Forelimb muscle (tissue), 1 donor: ENCODE measurements around the gene RCOR1. TPM values are rescaled to one million over a fixed set of nuclear protein-coding genes. Genes with fewer than 3 reads are reported as not detected.
"Not testable (repeated sequence)": the region's sequence is repeated elsewhere in the genome, so short reads cannot be mapped to it uniquely, and the experiment has no call there.

Experiments used
- DNase-seq: peaks from one replicate; pipeline ENCODE4 v3.0.0-alpha.2; 2013; ENCODE audit warnings: low read depth
- polyA plus RNA-seq: library from polyadenylated mRNA; unstranded; fragments of 120-200 nt; gene quantifications from one replicate; pipeline ENCODE4 v1.2.1, GENCODE V29; 2013; ENCODE audit not compliant: insufficient read length

The RCOR1 gene
- polyA plus RNA-seq, 1 donor: 23.6 TPM

GRCh38 chr14:102749393-102750305 lies 157.2 kb downstream of the RCOR1 start:
- DNase-seq: no peak

- no peak for DNase-seq
Measured at GRCh38 chr14:102750376-102750775, 157.9 kb downstream of the RCOR1 start.

- DNase-seq: no peak
Measured at GRCh38 chr14:102751088-102751487, 158.6 kb downstream of the RCOR1 start.

- DNase-seq: no peak
Measured at GRCh38 chr14:102752239-102752847, 159.9 kb downstream of the RCOR1 start.

- DNase-seq: no peak
Measured at GRCh38 chr14:102754370-102755262, 162.2 kb downstream of the RCOR1 start.

GRCh38 chr14:102757646-102758045 lies 165.2 kb downstream of the RCOR1 start:
- no peak for DNase-seq

GRCh38 chr14:102758087-102758486 lies 165.6 kb downstream of the RCOR1 start:
- DNase-seq: no peak

GRCh38 chr14:102759456-102760187 lies 167.2 kb downstream of the RCOR1 start:
- no peak for DNase-seq

GRCh38 chr14:102760496-102761193 lies 168.2 kb downstream of the RCOR1 start:
- no peak for DNase-seq

- no peak for DNase-seq
Measured at GRCh38 chr14:102761206-102761605, 168.8 kb downstream of the RCOR1 start.

- no peak for DNase-seq
Measured at GRCh38 chr14:102764220-102764671, 171.8 kb downstream of the RCOR1 start.

GRCh38 chr14:102765770-102766169 lies 173.3 kb downstream of the RCOR1 start:
- not testable (repeated sequence) for DNase-seq

- no peak for DNase-seq
Measured at GRCh38 chr14:102768223-102769048, 176.0 kb downstream of the RCOR1 start.

GRCh38 chr14:102769049-102769327 lies 176.5 kb downstream of the RCOR1 start:
- no peak for DNase-seq

GRCh38 chr14:102770147-102771123 lies 178.0 kb downstream of the RCOR1 start:
- no peak for DNase-seq

GRCh38 chr14:102771144-102771543 lies 178.7 kb downstream of the RCOR1 start:
- DNase-seq: no peak

- DNase-seq: no peak
Measured at GRCh38 chr14:102772781-102773570, 180.5 kb downstream of the RCOR1 start.
